ENCODE data around the gene G0S2. TPM values are rescaled to one million over a fixed set of nuclear protein-coding genes. Genes with fewer than 3 reads are reported as not detected.
A peak's percentile ranks its signal among the peaks of the same experiment; 100 is the strongest.

Gene G0S2
- total and polyA plus RNA-seq, 9 of the 15 experiments (the other 6 are each of a cell fraction or from before 2014, with no cell fraction given), result 0.18 to 65.6 (median 11.4) TPM

DNA sequence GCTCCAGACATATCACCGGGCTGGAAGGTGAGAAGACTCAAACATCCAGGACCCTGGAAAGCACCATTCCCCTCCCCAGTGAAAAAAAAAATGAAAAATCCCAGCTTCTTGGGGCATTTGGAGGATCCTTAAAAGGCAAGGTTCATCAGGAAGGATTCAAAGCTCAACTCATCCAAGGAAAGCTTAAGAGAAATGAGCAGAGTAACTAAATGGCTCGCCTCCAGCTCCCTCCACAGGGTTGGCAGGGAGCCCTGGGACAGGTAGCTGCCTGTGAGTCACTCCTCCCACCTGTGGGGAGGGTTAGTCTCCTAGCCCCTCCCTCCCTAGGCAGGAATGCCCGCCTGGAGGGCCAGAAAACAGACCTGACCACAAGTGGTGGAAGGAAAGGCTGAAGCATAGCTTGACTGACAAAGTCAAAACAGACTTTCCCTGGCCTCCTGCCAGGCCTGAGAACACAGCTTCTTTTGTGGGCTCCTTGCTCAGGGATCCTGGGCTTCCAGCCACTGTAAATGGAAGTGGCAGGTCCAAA, 22.3 kb upstream of the G0S2 start (continued):
- TF ChIP-seq ESRRA (IDR thresholded peaks at IDR 0.05; ENCODE audit: borderline replicate concordance, low read depth), result 0 out of 2 replicates have a peak, but pooled peaks have one; percentile 19
- TF ChIP-seq ZNF212 (CRISPR knock-in tag; IDR thresholded peaks at IDR 0.05), result no peak
- TF ChIP-seq, protein P1, sequence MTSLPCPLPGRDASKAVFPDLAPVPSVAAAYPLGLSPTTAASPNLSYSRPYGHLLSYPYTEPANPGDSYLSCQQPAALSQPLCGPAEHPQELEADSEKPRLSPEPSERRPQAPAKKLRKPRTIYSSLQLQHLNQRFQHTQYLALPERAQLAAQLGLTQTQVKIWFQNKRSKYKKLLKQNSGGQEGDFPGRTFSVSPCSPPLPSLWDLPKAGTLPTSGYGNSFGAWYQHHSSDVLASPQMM (CRISPR knock-in tag; IDR thresholded peaks at IDR 0.05), result no peak
- TF ChIP-seq MCM5 (IDR thresholded peaks at IDR 0.05; ENCODE audit: low read depth), result no peak
- TF ChIP-seq FOXA3 (CRISPR knock-in tag; conservative IDR thresholded peaks at IDR 0.05 in 1 of 2, IDR thresholded peaks at IDR 0.05 in 1 of 2), result no peak
- no peak for TF ChIP-seq HDAC8 (tag; IDR thresholded peaks at IDR 0.05)
- TF ChIP-seq HMGN3 (IDR thresholded peaks at IDR 0.05; ENCODE audit: borderline replicate concordance, extremely low read depth, insufficient read length, low read depth, low read length), result no peak
- TF ChIP-seq NFIX (CRISPR knock-in tag; IDR thresholded peaks at IDR 0.05; ENCODE audit: low read depth), result 0 out of 2 replicates have a peak, but pooled peaks have one; percentile 10
- TF ChIP-seq ZNF24 (IDR thresholded peaks at IDR 0.05), result no peak
- peak; percentile 39; the same call in 1 of the 2 replicates for TF ChIP-seq CTBP1 (IDR thresholded peaks at IDR 0.05; ENCODE audit: borderline replicate concordance)
- no peak for TF ChIP-seq RFX5 (IDR thresholded peaks at IDR 0.05; ENCODE audit: low read depth, low read length)
- TF ChIP-seq, protein P2, sequence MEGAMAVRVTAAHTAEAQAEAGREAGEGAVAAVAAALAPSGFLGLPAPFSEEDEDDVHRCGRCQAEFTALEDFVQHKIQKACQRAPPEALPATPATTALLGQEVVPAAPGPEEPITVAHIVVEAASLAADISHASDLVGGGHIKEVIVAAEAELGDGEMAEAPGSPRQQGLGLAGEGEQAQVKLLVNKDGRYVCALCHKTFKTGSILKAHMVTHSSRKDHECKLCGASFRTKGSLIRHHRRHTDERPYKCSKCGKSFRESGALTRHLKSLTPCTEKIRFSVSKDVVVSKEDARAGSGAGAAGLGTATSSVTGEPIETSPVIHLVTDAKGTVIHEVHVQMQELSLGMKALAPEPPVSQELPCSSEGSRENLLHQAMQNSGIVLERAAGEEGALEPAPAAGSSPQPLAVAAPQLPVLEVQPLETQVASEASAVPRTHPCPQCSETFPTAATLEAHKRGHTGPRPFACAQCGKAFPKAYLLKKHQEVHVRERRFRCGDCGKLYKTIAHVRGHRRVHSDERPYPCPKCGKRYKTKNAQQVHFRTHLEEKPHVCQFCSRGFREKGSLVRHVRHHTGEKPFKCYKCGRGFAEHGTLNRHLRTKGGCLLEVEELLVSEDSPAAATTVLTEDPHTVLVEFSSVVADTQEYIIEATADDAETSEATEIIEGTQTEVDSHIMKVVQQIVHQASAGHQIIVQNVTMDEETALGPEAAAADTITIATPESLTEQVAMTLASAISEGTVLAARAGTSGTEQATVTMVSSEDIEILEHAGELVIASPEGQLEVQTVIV (CRISPR knock-in tag; IDR thresholded peaks at IDR 0.05; ENCODE audit: borderline replicate concordance), result no peak
- 0 out of 2 replicates have a peak, but pooled peaks have one; percentile 22 for TF ChIP-seq RB1 (IDR thresholded peaks at IDR 0.05; ENCODE audit: low read depth)
- no peak for TF ChIP-seq MEF2A (IDR thresholded peaks at IDR 0.05; ENCODE audit: control insufficient read depth, low read depth, low read length)
- no peak for TF ChIP-seq HDGF (IDR thresholded peaks at IDR 0.05)
- no peak for TF ChIP-seq DNMT1 (IDR thresholded peaks at IDR 0.05)
- no peak for TF ChIP-seq ZZZ3 (IDR thresholded peaks at IDR 0.05)
- TF ChIP-seq, protein P3, sequence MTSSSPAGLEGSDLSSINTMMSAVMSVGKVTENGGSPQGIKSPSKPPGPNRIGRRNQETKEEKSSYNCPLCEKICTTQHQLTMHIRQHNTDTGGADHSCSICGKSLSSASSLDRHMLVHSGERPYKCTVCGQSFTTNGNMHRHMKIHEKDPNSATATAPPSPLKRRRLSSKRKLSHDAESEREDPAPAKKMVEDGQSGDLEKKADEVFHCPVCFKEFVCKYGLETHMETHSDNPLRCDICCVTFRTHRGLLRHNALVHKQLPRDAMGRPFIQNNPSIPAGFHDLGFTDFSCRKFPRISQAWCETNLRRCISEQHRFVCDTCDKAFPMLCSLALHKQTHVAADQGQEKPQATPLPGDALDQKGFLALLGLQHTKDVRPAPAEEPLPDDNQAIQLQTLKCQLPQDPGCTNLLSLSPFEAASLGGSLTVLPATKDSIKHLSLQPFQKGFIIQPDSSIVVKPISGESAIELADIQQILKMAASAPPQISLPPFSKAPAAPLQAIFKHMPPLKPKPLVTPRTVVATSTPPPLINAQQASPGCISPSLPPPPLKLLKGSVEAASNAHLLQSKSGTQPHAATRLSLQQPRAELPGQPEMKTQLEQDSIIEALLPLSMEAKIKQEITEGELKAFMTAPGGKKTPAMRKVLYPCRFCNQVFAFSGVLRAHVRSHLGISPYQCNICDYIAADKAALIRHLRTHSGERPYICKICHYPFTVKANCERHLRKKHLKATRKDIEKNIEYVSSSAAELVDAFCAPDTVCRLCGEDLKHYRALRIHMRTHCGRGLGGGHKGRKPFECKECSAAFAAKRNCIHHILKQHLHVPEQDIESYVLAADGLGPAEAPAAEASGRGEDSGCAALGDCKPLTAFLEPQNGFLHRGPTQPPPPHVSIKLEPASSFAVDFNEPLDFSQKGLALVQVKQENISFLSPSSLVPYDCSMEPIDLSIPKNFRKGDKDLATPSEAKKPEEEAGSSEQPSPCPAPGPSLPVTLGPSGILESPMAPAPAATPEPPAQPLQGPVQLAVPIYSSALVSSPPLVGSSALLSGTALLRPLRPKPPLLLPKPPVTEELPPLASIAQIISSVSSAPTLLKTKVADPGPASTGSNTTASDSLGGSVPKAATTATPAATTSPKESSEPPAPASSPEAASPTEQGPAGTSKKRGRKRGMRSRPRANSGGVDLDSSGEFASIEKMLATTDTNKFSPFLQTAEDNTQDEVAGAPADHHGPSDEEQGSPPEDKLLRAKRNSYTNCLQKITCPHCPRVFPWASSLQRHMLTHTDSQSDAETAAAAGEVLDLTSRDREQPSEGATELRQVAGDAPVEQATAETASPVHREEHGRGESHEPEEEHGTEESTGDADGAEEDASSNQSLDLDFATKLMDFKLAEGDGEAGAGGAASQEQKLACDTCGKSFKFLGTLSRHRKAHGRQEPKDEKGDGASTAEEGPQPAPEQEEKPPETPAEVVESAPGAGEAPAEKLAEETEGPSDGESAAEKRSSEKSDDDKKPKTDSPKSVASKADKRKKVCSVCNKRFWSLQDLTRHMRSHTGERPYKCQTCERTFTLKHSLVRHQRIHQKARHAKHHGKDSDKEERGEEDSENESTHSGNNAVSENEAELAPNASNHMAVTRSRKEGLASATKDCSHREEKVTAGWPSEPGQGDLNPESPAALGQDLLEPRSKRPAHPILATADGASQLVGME (CRISPR knock-in tag; IDR thresholded peaks at IDR 0.05), result no peak
- no peak for TF ChIP-seq SRSF7 (optimal IDR thresholded peaks at IDR 0.05; ENCODE audit: low read depth, low read length)
- no peak for TF ChIP-seq PCBP1 (IDR thresholded peaks at IDR 0.05; ENCODE audit: low read depth, low read length, poor library complexity, severe bottlenecking)
- TF ChIP-seq ELF4 (CRISPR knock-in tag; IDR thresholded peaks at IDR 0.05), result no peak

Data from K562 (cell line).